GM12878 (cell line): ENCODE results near the gene CDH16. TPM values are rescaled to one million over a fixed set of nuclear protein-coding genes. Genes with fewer than 3 reads are reported as not detected.

ENCODE experiments used
- ATAC-seq: fragments of 200-7000 bp; cut with Tn5 transposase; 3 replicates; pipeline ENCODE4 v1.9.1; 2020; ENCODE audit warnings: mild to moderate bottlenecking, moderate library complexity
- BruUV-seq: library from RNA; stranded (reverse); fragments of 400-500 nt; replicated peaks from 2 replicates; lab custom pipeline; 2021; lab: Mats Ljungman, UMichigan
- CTCF ChIA-PET: fragments of 300-600 bp; sonication (Branson Sonifier 250); formaldehyde crosslinking; extraction: SDS; loops from one replicate; lab custom pipeline; 2021; ENCODE audit warnings: inconsistent platforms; lab: Yijun Ruan, JAX
- POLR2A ChIA-PET: fragments of 350-600 bp; formaldehyde crosslinking; extraction: SDS; loops from one replicate; lab custom pipeline; 2021; ENCODE audit warnings: inconsistent platforms; lab: Charles Lee
- RAD21 ChIA-PET: fragments of 300-600 bp; sonication (Branson Sonifier 250); formaldehyde crosslinking; loops from one replicate; lab custom pipeline; 2023; ENCODE audit warnings: antibody characterized with exemption; ENCODE audit not compliant: unreplicated experiment; lab: Charles Lee
- SMC1A ChIA-PET: fragments of 300-600 bp; sonication (Branson Sonifier 250); formaldehyde crosslinking; loops from one replicate; lab custom pipeline; 2023; ENCODE audit not compliant: unreplicated experiment, uncharacterized antibody; lab: Charles Lee
- DNase-seq: peaks from one replicate; pipeline ENCODE4 v3.0.0-alpha.2; 2011; ENCODE audit warnings: low read depth, low spot score
- FAIRE-seq: peaks from 3 replicates; lab custom pipeline; 2011; peaks lifted over from hg19 to GRCh38; lab: Jason Lieb, UNC
- H2AFZ ChIP-seq: 2 replicates; pipeline ENCODE4 v1.6.0; 2011; ENCODE audit warnings: low read depth, low read length, control low read depth; ENCODE audit not compliant: control insufficient read depth
- H3K27ac ChIP-seq: 2 replicates; pipeline ENCODE4 v1.5.1; 2011; ENCODE audit warnings: control low read depth; ENCODE audit not compliant: control insufficient read depth, insufficient read depth
- H3K27me3 ChIP-seq, 2 experiments: replicated peaks in 1 of 2; 2 replicates each; pipeline versions ENCODE4 v1.6.0 to v1.6.1; 2011; ENCODE audit warnings: low read length in 1 of 2; ENCODE audit not compliant: control insufficient read depth in 2 of 2, insufficient read depth in 2 of 2
- H3K36me3 ChIP-seq, 2 experiments: 2 replicates each; pipeline ENCODE4 v1.5.1; 2011; ENCODE audit warnings: low read length in 1 of 2; ENCODE audit not compliant: control insufficient read depth in 2 of 2, insufficient read depth in 2 of 2
- H3K4me1 ChIP-seq: 2 replicates; pipeline ENCODE4 v1.6.1; 2011; ENCODE audit warnings: mild to moderate bottlenecking, low read length, moderate library complexity, mixed read lengths; ENCODE audit not compliant: control insufficient read depth, insufficient read depth
- H3K4me2 ChIP-seq: 2 replicates; pipeline ENCODE4 v1.6.0; 2011; ENCODE audit warnings: control low read depth; ENCODE audit not compliant: control insufficient read depth, insufficient read depth
- H3K4me3 ChIP-seq: fragments of 200-600 bp; sonication (generic); 2 replicates; pipeline ENCODE4 v1.5.1; 2016
- H3K79me2 ChIP-seq: 2 replicates; pipeline ENCODE4 v1.6.0; 2011; ENCODE audit warnings: low read length; ENCODE audit not compliant: control insufficient read depth, insufficient read depth
- H3K9ac ChIP-seq: 2 replicates; pipeline ENCODE4 v1.8.0; 2011; ENCODE audit warnings: low read length, control low read depth, mixed read lengths; ENCODE audit not compliant: control insufficient read depth, insufficient read depth
- H3K9me3 ChIP-seq: replicated peaks from 3 replicates; pipeline ENCODE4 v1.5.1; 2011; ENCODE audit warnings: mild to moderate bottlenecking, low read length; ENCODE audit not compliant: control insufficient read depth, insufficient read depth
- H4K20me1 ChIP-seq: 2 replicates; pipeline ENCODE4 v1.6.0; 2011; ENCODE audit not compliant: control insufficient read depth, insufficient read depth
- ESRRA ChIP-seq: IDR thresholded peaks from 2 replicates; pipeline ENCODE4 v1.6.1; 2012; ENCODE audit warnings: mild to moderate bottlenecking, low read length, improper control_type of control experiment
- GATAD2B ChIP-seq: fragments of 450-650 bp; conservative IDR thresholded peaks from 2 replicates; pipeline ENCODE4 v1.6.1; 2017; ENCODE audit warnings: low read depth, mild to moderate bottlenecking, moderate library complexity
- NR2F1 ChIP-seq: fragments of 450-650 bp; conservative IDR thresholded peaks from 2 replicates; pipeline ENCODE4 v1.6.1; 2017; ENCODE audit warnings: mild to moderate bottlenecking
- TAF1 ChIP-seq: IDR thresholded peaks from 2 replicates; pipeline ENCODE4 v1.6.1; 2011; ENCODE audit warnings: mild to moderate bottlenecking, low read depth, low read length, borderline replicate concordance
- YY1 ChIP-seq: IDR thresholded peaks from 2 replicates; pipeline ENCODE4 v1.6.1; 2011; ENCODE audit warnings: low read depth, mild to moderate bottlenecking, low read length
- ZBED1 ChIP-seq: IDR thresholded peaks from 2 replicates; pipeline ENCODE4 v1.6.1; 2016; ENCODE audit warnings: borderline replicate concordance
- WGBS: methylation state at CpG from one replicate; pipeline ENCODE4 v1.1.6; 2016; ENCODE audit warnings: low lambda C conversion rate; ENCODE audit not compliant: insufficient replicate concordance, insufficient coverage; ENCODE audit errors: missing lambda C conversion rate; 5-methylcytosine and 5-hydroxymethylcytosine counted together
- in situ Hi-C: fragments of 300-500 bp; cut with MboI; formaldehyde crosslinking; loops from 9 replicates; pipeline ENCODE4 v1.14.3; 2018; ENCODE audit warnings: mixed read lengths
- intact Hi-C: fragments of 100-400 bp; cut with micrococcal nuclease; formaldehyde crosslinking; loops from one replicate; pipeline ENCODE4 v1.14.2; 2022; ENCODE audit not compliant: unreplicated experiment
- polyA plus RNA-seq, 11 experiments: library from polyadenylated mRNA; depleted of rRNA in 4 of 11; unstranded in 6 of 11; stranded (reverse) in 5 of 11; fragments of >200 nt; fragmentation: Nextera tagmentation in 4 of 11; fragmentation: Illumina TruSeq in 1 of 11; extraction: Ambion mirVana in 4 of 11; extraction: Trizol in 1 of 11; gene quantifications; 1 replicate in 1 of 11; 2 replicates in 10 of 11; pipeline versions ENCODE4 v1.2.1 to v1.2.3, GENCODE V29; 2011 to 2016; ENCODE audit warnings: inconsistent platforms in 2 of 11, missing spikeins in 2 of 11, low read depth in 1 of 11
- total RNA-seq, 4 experiments: library from RNA; depleted of rRNA in 3 of 4; stranded (reverse); fragments of >200 nt in 3 of 4; fragmentation: Illumina TruSeq in 1 of 4; extraction: Trizol in 1 of 4; gene quantifications; 2 replicates each; pipeline versions ENCODE4 v1.2.1 to v1.2.3, GENCODE V29; 2013 to 2021
- TF ChIP-seq, protein P1 (sequence below): fragments of 450-650 bp; IDR thresholded peaks from 2 replicates; pipeline ENCODE4 v1.6.1; 2017; ENCODE audit warnings: mild to moderate bottlenecking, moderate library complexity

The CDH16 gene
- total and polyA plus RNA-seq, 10 of the 15 experiments (the other 5 are each of a cell fraction or from before 2014, with no cell fraction given) = 0.05 TPM; not detected in 9

DNA sequence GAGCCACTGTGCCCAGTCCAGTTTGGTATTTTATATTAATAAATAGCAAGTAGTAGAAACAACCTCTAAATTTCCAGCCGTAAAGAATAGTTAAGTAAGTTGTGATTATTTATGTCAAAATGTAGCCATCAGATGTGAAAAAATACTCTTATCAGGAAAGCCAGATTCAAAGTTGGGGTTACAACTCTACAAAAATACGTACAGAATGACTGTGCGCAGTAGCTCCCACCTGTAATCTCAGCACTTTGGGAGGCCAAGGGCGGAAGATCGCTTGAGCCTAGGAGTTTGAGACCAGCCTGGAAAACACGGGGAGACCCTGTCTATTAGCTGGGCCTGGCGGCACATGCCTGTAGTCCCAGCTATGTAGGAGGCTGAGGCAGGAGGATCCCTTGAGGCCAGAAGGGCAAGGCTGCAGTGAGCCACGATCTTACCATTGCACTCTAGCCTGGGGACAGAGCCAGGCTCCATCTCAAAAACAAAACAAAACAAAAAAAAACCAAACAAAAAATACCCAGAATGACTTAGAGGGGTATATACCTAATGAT, 36.6 kb downstream of the CDH16 start:
- BruUV-seq = no TSS peak
- WGBS = 89% methylated on average over 8 of the region's 8 CpGs
- SMC1A ChIA-PET = interaction anchor here (0.9 to 2.3 kb wide), 6 partner anchors 8 to 75 kb away, joined by 3 to 8 read pairs (median 4); partner anchors contain the start of gene NAE1

GRCh38 chr16:66881560-66881959, 37.1 kb downstream of the CDH16 start:
- SMC1A ChIA-PET = interaction anchor here (0.6 to 2.3 kb wide), 7 partner anchors 9 to 153 kb away, joined by 3 to 8 read pairs (median 4); partner anchors contain the start of gene NAE1
- CTCF ChIA-PET = interaction anchor here (0.8 to 5.2 kb wide), 8 partner anchors 9 to 292 kb away, joined by 3 to 34 read pairs (median 11); partner anchors contain the start of gene NAE1
- Histone ChIP-seq H3K4me2 (peak overlapping the region; percentile 99), H3K9ac (peak overlapping the region; percentile 39; the same call in 1 of the 2 replicates), H3K27me3 (no peaks in the 10 kb centered on the region), H3K79me2 (peaks cover 11% of the 10 kb centered on the region), H3K4me1 (peaks cover 16% of the 10 kb centered on the region), H3K36me3 (peaks cover 1 to 5% of the 10 kb centered on the region in 2 experiments), H3K27ac (no peak overlapping the region), H4K20me1 (no peaks in the 10 kb centered on the region), H3K9me3 (no peaks in the 10 kb centered on the region), H3K4me3 (peak overlapping the region; percentile 40; the same call in 1 of the 2 replicates), H2AFZ (no peak overlapping the region)
- POLR2A ChIA-PET = interaction anchor here (0.9 to 1.3 kb wide), 3 partner anchors 11 to 139 kb away, joined by 3 to 6 read pairs (median 3); no protein-coding TSS in a partner anchor
- DNase-seq (no peak), FAIRE-seq (peak; percentile 35), ATAC-seq (no peak)
- 100% methylated on average over 2 of the region's 2 CpGs for WGBS
- RAD21 ChIA-PET = interaction anchor here (0.8 to 2.5 kb wide), 8 partner anchors 9 to 150 kb away, joined by 3 to 12 read pairs (median 4); partner anchors contain the start of gene NAE1
- in situ Hi-C loops = no loop called here
- TF ChIP-seq GATAD2B (no peak), ESRRA (no peak), YY1 (no peak), TAF1 (no peak), ZBED1 (no peak)
- TF ChIP-seq, protein P1, sequence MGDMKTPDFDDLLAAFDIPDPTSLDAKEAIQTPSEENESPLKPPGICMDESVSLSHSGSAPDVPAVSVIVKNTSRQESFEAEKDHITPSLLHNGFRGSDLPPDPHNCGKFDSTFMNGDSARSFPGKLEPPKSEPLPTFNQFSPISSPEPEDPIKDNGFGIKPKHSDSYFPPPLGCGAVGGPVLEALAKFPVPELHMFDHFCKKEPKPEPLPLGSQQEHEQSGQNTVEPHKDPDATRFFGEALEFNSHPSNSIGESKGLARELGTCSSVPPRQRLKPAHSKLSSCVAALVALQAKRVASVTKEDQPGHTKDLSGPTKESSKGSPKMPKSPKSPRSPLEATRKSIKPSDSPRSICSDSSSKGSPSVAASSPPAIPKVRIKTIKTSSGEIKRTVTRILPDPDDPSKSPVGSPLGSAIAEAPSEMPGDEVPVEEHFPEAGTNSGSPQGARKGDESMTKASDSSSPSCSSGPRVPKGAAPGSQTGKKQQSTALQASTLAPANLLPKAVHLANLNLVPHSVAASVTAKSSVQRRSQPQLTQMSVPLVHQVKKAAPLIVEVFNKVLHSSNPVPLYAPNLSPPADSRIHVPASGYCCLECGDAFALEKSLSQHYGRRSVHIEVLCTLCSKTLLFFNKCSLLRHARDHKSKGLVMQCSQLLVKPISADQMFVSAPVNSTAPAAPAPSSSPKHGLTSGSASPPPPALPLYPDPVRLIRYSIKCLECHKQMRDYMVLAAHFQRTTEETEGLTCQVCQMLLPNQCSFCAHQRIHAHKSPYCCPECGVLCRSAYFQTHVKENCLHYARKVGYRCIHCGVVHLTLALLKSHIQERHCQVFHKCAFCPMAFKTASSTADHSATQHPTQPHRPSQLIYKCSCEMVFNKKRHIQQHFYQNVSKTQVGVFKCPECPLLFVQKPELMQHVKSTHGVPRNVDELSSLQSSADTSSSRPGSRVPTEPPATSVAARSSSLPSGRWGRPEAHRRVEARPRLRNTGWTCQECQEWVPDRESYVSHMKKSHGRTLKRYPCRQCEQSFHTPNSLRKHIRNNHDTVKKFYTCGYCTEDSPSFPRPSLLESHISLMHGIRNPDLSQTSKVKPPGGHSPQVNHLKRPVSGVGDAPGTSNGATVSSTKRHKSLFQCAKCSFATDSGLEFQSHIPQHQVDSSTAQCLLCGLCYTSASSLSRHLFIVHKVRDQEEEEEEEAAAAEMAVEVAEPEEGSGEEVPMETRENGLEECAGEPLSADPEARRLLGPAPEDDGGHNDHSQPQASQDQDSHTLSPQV = no peak
- BruUV-seq = no TSS peak
- intact Hi-C loops = no loop called here

More for the DNA sequence above, 36.6 kb downstream of the CDH16 start:
- intact Hi-C loops (no loop called here), in situ Hi-C loops (no loop called here)
- peaks cover 11% of the 10 kb centered on the region for H3K79me2 ChIP-seq
- H2AFZ ChIP-seq = no peak overlapping the region
- DNase-seq = no peak
- no peak for TF ChIP-seq NR2F1
- ATAC-seq = no peak
- no peak for FAIRE-seq
- no peaks in the 10 kb centered on the region for H4K20me1 ChIP-seq
- H3K36me3 ChIP-seq = peaks cover 3 to 5% of the 10 kb centered on the region in 2 experiments
- RAD21 ChIA-PET = interaction anchor here (0.9 to 2.5 kb wide), 6 partner anchors 8 to 151 kb away, joined by 3 to 12 read pairs (median 4); partner anchors contain the start of gene NAE1
- H3K27me3 ChIP-seq = no peaks in the 10 kb centered on the region
- no peaks in the 10 kb centered on the region for H3K9me3 ChIP-seq
- no peak overlapping the region for H3K27ac ChIP-seq
- H3K4me2 ChIP-seq = peak overlapping the region; percentile 99; the same call in 1 of the 2 replicates
- peaks cover 16% of the 10 kb centered on the region for H3K4me1 ChIP-seq
- H3K9ac ChIP-seq = no peak overlapping the region; the same call in 1 of the 2 replicates
- peak overlapping the region; percentile 40; the same call in 1 of the 2 replicates for H3K4me3 ChIP-seq
- CTCF ChIA-PET = interaction anchor here (0.6 to 5.2 kb wide), 12 partner anchors 8 to 291 kb away, joined by 3 to 34 read pairs (median 6); partner anchors contain the start of gene NAE1
- POLR2A ChIA-PET = interaction anchor here (0.5 to 1.1 kb wide), 3 partner anchors 9 to 13 kb away, joined by 3 to 5 read pairs (median 4); no protein-coding TSS in a partner anchor
